Activated T-cell treated with anti-CD3 and anti-CD28 coated beads for 1 hour (primary cell): ENCODE measurements around the gene UBTD2.
"Not testable (repeated sequence)": the region's sequence is repeated elsewhere in the genome, so short reads cannot be mapped to it uniquely, and the experiment has no call there.

Experiments
- DNase-seq: peaks from one replicate; pipeline ENCODE4 v3.0.0-alpha.2; 2020; ENCODE audit warnings: low read depth

The UBTD2 gene, protein sequence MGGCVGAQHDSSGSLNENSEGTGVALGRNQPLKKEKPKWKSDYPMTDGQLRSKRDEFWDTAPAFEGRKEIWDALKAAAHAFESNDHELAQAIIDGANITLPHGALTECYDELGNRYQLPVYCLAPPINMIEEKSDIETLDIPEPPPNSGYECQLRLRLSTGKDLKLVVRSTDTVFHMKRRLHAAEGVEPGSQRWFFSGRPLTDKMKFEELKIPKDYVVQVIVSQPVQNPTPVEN

DNA sequence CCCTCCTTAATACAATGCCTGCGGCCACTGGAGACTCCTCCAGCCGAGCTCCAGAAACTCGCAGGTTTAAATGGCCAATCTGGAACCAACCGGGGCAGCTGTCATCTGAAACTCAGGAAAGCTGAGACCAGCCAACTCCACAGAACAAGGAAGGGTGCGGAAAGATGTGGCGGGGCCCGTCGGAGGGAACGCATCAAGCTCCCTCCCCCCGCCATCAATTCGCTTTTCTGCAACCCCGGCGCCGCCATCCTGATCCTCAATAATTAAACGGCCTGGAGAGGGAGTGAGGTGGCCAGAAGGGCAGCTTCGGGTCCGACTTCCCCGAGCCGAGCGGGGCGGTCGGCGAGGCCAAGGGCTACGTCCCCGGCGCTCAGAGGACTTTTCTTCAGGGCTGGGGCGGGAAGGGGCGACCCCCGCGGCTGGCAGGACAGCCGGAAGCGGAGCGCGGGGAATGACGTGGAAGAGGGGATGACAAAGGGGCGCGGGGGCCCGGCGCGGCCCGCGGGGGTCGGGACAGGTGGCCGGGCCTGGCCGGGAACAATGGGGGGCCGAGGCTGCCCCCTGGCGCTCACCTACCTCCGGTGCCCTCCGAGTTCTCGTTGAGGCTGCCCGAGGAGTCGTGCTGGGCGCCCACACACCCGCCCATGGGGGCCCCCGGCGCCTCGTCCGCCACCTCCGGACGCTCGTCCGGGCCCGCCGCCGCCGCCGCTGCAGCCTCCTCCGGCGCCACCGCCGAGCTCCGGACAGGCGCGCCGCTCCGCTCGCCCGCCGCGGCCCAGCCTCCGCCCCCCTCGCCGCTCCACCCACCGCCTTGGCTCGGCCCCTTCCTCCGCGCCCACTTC lies at the start of gene UBTD2:
Gene UBTD2 (minus strand): TSS at position 745 of the 842 bp plus-strand sequence. CDS start 99 bp downstream, at position 646.
- DNase-seq = peak; percentile 55

- not testable (repeated sequence) for DNase-seq
Measured at GRCh38 chr5:172326901-172327300, 43.3 kb upstream of the UBTD2 start.

- DNase-seq = no peak
Measured at GRCh38 chr5:172325452-172325851, 41.9 kb upstream of the UBTD2 start.

GRCh38 chr5:172322028-172322965 lies 38.7 kb upstream of the UBTD2 start:
- DNase-seq = no peak

GRCh38 chr5:172321593-172321992 lies 38.0 kb upstream of the UBTD2 start:
- no peak for DNase-seq

DNA sequence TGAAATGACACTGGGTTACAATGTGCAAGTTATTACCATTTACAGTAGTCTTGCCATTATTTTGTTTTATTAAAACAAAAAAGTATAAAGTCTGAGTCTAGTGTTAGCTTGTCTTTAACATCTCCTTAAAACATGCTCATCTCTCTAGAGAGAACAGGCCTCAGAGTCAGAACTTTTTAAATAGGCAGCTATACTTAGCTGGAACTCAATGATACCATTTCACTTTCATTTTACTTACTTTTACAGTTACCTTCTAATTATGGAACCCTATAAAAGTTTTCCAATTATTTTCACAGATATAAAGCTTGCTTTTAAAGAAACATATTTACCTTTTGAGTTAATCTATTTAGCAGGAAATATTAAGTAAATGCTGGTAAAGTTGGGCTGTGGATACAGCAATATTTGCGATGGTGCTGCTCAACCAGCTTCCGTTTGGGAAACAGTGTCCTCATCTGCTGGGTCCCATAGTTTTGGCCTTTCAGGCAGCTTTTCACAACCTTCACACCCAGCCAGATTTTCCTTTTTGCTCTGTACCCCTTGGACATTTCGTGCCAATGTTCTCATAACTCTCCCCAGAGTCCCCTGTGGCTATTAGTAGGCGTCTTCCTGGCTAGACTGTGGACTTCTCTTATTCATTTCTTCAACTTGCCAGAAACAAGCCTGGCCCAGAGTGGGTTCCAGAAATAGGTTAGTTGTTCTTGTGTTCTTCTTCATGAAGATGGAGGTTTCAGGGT lies 36.3 kb upstream of the UBTD2 start:
- no peak for DNase-seq

DNA sequence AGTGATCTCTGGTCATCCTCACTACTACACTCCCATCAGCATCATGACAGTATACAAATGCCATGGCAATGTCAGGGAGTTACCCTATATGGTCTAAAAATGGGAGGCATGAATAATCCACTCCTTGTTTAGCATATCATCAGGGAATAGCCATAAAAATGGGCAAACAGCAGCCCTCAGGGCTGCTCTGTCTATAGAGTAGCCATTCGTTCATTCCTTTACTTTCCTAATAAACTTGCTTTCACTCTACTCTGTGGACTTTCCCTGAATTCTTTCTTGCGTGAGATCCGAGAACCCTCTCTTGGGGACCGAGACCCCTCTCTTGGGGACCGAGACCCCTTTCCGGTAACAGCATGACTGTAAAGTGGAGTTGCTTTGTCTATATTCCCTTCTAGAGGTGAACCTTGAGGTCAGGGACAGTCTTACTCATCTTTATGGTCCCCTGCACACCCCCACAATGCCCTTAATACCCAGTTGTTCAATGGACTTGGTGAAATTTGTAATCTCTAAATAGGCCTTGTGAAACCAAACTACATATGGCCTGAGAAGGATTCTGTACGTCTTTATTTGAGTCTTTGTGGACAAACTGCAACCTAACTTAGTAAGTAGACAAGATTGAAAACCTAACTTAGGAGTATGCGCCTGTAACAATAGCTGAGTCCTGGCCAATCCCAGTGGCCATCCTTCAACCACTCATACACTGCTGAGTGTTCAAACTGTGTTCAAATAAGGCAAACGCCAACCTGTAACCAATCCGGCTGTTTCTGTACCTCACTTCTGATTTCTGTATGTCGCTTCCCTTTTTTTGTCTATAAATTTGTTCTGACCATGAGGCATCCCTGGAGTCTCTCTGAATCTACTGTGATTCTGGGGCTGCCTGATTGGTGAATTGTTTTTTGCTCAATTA lies 32.3 kb upstream of the UBTD2 start:
- no peak for DNase-seq

DNA sequence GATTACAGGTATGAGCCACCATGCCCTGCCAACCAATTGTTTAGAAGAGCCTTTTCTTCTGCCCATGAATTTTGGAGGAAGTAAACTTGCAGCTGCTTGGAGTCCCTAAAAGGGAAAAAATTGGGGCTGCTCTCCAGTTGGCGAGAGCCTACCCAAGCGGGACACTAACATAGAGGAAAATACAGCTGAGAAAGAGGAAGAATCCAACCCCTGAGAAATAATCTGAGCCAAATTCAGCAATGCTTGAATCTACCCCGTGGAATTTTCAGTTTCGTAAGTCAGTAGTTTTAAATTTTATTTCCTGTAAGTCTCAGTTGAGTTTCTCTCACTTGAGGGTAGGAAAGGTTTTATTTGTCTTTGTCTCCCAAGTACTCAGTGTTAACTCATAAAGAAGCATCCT lies 30.4 kb upstream of the UBTD2 start:
- DNase-seq = no peak

DNA sequence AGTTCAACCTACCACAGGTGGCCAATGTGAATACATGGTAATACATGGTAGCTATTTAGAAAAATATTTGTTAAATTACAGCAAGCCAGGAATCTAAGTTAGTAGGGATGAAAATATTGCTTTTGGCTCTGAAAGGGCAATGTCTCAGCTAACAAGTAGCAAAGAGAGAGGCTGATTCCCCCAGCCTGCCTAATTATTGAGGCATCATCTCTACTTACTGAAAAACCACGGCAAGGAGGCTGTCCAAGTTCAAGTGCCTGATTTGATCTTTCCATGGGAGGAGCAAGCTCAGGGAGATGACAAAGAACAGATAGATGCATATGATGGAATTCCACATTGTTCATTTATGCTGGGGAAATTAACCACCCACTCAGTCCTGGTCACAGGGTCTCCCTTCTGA lies 28.7 kb upstream of the UBTD2 start:
- no peak for DNase-seq

- DNase-seq = no peak
Measured at GRCh38 chr5:172311605-172312004, 28.0 kb upstream of the UBTD2 start.

GRCh38 chr5:172311026-172311425 lies 27.5 kb upstream of the UBTD2 start:
- no peak for DNase-seq

GRCh38 chr5:172305380-172305779 lies 21.8 kb upstream of the UBTD2 start:
- DNase-seq = no peak

DNA sequence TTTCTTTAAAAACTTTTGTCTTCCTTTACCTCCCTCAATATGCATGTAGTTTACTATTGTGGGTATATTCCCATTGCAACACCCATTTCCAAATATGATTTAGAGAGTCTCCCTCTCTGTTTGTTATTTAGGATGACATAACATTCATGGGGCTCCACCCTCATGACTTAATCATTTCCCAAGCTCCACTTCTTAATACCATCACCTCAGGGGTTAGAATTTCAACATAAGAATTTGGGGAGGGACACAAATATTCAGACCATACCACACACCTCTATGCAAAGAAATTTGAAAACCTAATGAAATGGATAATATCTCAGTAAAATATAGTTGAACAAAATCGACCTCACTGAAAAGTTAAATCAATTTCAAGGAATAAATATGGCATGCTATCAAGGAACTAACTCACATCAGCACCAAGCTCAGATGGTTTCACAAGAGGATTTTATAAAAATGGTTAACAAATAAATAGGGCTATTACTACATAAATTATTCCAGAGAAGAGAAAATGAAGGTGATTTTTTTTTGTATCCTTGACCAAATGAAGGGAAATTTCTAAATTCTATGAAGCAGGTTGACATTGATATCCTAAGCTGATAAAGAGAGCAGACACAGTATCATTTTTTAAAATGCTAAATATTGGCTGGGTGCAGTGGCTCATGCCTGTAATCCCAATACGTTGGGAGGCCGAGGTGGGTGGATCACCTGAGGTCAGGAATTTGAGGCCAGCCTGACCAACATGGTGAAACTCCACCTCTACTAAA lies 20.2 kb upstream of the UBTD2 start:
- DNase-seq = no peak

- DNase-seq = no peak
Measured at GRCh38 chr5:172303162-172303561, 19.6 kb upstream of the UBTD2 start.

GRCh38 chr5:172302047-172302710 lies 18.6 kb upstream of the UBTD2 start:
- no peak for DNase-seq

- DNase-seq = no peak
Measured at GRCh38 chr5:172299916-172300439, 16.4 kb upstream of the UBTD2 start.

DNA sequence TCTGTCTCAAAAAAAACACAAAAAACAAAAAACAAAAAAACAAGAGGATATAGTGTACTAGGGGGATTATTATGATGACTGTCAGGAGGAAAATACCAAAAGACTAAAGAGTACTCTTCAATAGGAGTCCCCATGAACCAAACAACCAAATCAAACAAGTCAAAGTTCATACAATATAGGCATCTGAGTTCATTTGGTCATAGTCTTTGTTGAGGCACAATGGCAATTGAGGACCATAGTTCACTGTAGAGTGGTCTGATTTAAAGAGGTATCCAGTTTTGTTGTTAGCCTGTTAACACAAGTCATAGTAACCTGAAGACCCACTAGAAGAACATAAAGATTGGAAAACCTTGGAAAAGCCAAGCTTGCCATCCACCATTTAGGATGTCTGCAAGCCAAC lies 11.3 kb upstream of the UBTD2 start:
- no peak for DNase-seq

DNA sequence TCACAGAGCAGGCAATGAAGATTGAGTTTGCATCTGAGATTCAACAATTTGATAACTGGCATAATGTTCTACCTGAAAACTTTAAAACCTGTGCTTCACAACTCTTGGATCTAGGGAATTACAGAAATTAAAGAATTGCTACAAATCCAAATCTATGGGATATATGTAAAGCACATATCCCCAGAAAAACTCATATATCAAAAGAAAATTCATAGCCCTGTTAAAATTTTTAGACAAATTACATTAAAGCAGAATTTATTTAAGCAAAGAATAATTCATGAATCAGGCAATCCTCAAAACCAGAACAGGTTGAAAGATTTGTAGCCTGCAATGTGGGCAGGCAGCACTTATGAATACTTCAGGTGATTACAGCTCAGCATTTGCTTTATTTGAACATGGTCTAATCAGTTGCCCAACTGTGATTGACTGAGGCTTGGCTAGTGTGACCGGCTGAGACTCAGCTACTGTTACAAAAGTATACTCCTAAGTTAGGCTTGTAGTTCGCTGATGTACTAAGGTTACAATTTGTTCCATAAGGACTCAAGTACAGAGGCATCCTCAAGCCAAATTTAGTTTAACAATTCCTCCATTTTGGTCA lies 10.3 kb upstream of the UBTD2 start:
- no peak for DNase-seq
